HEK293 (cell line): Measurements from ENCODE around the gene RTL9.

Source experiments
- BCL11B ChIP-seq: fragments of 450-650 bp; formaldehyde crosslinking; IDR thresholded peaks from 2 replicates; pipeline ENCODE4 v1.5.1; 2016; ENCODE audit warnings: low read depth, missing biosample characterization, missing genetic modification characterization
- OSR2 ChIP-seq: fragments of 450-650 bp; formaldehyde crosslinking; IDR thresholded peaks from 2 replicates; pipeline ENCODE4 v1.5.1; 2016; ENCODE audit warnings: missing biosample characterization, missing genetic modification characterization
- SALL2 ChIP-seq: fragments of 450-650 bp; formaldehyde crosslinking; IDR thresholded peaks from 2 replicates; pipeline ENCODE4 v1.5.0; 2017; ENCODE audit warnings: missing biosample characterization, mild to moderate bottlenecking, missing genetic modification characterization, borderline replicate concordance
- SCRT2 ChIP-seq: fragments of 450-650 bp; formaldehyde crosslinking; IDR thresholded peaks from 2 replicates; pipeline ENCODE4 v1.5.1; 2016; ENCODE audit warnings: missing biosample characterization, missing genetic modification characterization
- SETDB1 ChIP-seq: IDR thresholded peaks from one replicate; pipeline ENCODE4 v1.6.1; 2017; ENCODE audit warnings: mild to moderate bottlenecking, low read length, moderate library complexity, mixed read lengths; ENCODE audit not compliant: insufficient read length
- ZBTB17 ChIP-seq: fragments of 450-650 bp; formaldehyde crosslinking; IDR thresholded peaks from 2 replicates; pipeline ENCODE4 v1.5.1; 2016; ENCODE audit warnings: missing biosample characterization, missing genetic modification characterization
- ZEB2 ChIP-seq: fragments of 450-650 bp; formaldehyde crosslinking; IDR thresholded peaks from 2 replicates; pipeline ENCODE4 v1.5.1; 2016; ENCODE audit warnings: missing biosample characterization, missing genetic modification characterization
- ZFP41 ChIP-seq: fragments of 450-650 bp; formaldehyde crosslinking; IDR thresholded peaks from 2 replicates; pipeline ENCODE4 v1.5.1; 2016; ENCODE audit warnings: missing biosample characterization, missing genetic modification characterization, borderline replicate concordance
- ZNF112 ChIP-seq: fragments of 450-650 bp; formaldehyde crosslinking; IDR thresholded peaks from 2 replicates; pipeline ENCODE4 v1.5.0; 2017; ENCODE audit warnings: missing biosample characterization, missing genetic modification characterization
- ZNF114 ChIP-seq: fragments of 450-650 bp; formaldehyde crosslinking; IDR thresholded peaks from 2 replicates; pipeline ENCODE4 v1.5.0; 2017; ENCODE audit warnings: missing biosample characterization, missing genetic modification characterization
- ZNF16 ChIP-seq: fragments of 450-650 bp; formaldehyde crosslinking; IDR thresholded peaks from 2 replicates; pipeline ENCODE4 v1.5.1; 2016; ENCODE audit warnings: low read depth, missing biosample characterization, missing genetic modification characterization
- ZNF175 ChIP-seq: fragments of 450-650 bp; formaldehyde crosslinking; IDR thresholded peaks from 2 replicates; pipeline ENCODE4 v1.5.1; 2016; ENCODE audit warnings: missing biosample characterization, missing genetic modification characterization
- ZNF211 ChIP-seq: fragments of 450-650 bp; formaldehyde crosslinking; IDR thresholded peaks from 2 replicates; pipeline ENCODE4 v1.5.1; 2016; ENCODE audit warnings: low read depth, missing biosample characterization, missing genetic modification characterization
- ZNF324 ChIP-seq: fragments of 450-650 bp; formaldehyde crosslinking; IDR thresholded peaks from 2 replicates; pipeline ENCODE4 v1.5.1; 2016; ENCODE audit warnings: missing biosample characterization, missing genetic modification characterization
- ZNF350 ChIP-seq: fragments of 450-650 bp; formaldehyde crosslinking; IDR thresholded peaks from 2 replicates; pipeline ENCODE4 v1.5.0; 2017; ENCODE audit warnings: missing biosample characterization, mild to moderate bottlenecking, missing genetic modification characterization
- ZNF37A ChIP-seq: fragments of 450-650 bp; IDR thresholded peaks from 2 replicates; pipeline ENCODE4 v1.5.1; 2018; ENCODE audit warnings: missing biosample characterization, missing genetic modification characterization
- ZNF416 ChIP-seq: fragments of 450-650 bp; formaldehyde crosslinking; IDR thresholded peaks from 2 replicates; pipeline ENCODE4 v1.5.1; 2016; ENCODE audit warnings: missing biosample characterization, missing genetic modification characterization
- ZNF549 ChIP-seq: fragments of 450-650 bp; IDR thresholded peaks from 2 replicates; pipeline ENCODE4 v1.5.1; 2018; ENCODE audit warnings: missing biosample characterization, missing genetic modification characterization, mild to moderate bottlenecking, inconsistent platforms, moderate library complexity
- ZNF585B ChIP-seq: fragments of 450-650 bp; formaldehyde crosslinking; IDR thresholded peaks from 2 replicates; pipeline ENCODE4 v1.5.1; 2016; ENCODE audit warnings: missing biosample characterization, missing genetic modification characterization
- ZNF600 ChIP-seq: fragments of 450-650 bp; formaldehyde crosslinking; IDR thresholded peaks from 2 replicates; pipeline ENCODE4 v1.5.1; 2016; ENCODE audit warnings: missing biosample characterization, missing genetic modification characterization
- ZNF626 ChIP-seq: fragments of 450-650 bp; sonication (Bioruptor Pico); formaldehyde crosslinking; IDR thresholded peaks from 2 replicates; pipeline ENCODE4 v1.5.1; 2018; ENCODE audit warnings: missing biosample characterization, missing genetic modification characterization, inconsistent platforms
- ZNF658 ChIP-seq: fragments of 450-650 bp; formaldehyde crosslinking; IDR thresholded peaks from 2 replicates; pipeline ENCODE4; 2016; ENCODE audit warnings: missing biosample characterization, missing genetic modification characterization
- ZNF677 ChIP-seq: fragments of 450-650 bp; IDR thresholded peaks from 2 replicates; pipeline ENCODE4 v1.5.0; 2018; ENCODE audit warnings: missing biosample characterization, mild to moderate bottlenecking, missing genetic modification characterization, moderate library complexity
- ZNF837 ChIP-seq: fragments of 450-650 bp; formaldehyde crosslinking; IDR thresholded peaks from 2 replicates; pipeline ENCODE4 v1.5.1; 2016; ENCODE audit warnings: missing biosample characterization, missing genetic modification characterization
- ZSCAN23 ChIP-seq: fragments of 450-650 bp; formaldehyde crosslinking; IDR thresholded peaks from 2 replicates; pipeline ENCODE4 v1.5.1; 2016; ENCODE audit warnings: missing biosample characterization, missing genetic modification characterization
- TF ChIP-seq, protein P1 (sequence below): fragments of 450-650 bp; formaldehyde crosslinking; IDR thresholded peaks from 2 replicates; pipeline ENCODE4 v1.5.1; 2017; ENCODE audit warnings: missing biosample characterization, missing genetic modification characterization
- TF ChIP-seq, protein P2 (sequence below): fragments of 450-650 bp; formaldehyde crosslinking; IDR thresholded peaks from 2 replicates; pipeline ENCODE4 v1.5.1; 2016; ENCODE audit warnings: missing biosample characterization, missing genetic modification characterization
- TF ChIP-seq, protein P3 (sequence below): fragments of 450-650 bp; formaldehyde crosslinking; IDR thresholded peaks from 2 replicates; pipeline ENCODE4 v1.5.1; 2016; ENCODE audit warnings: missing biosample characterization, missing genetic modification characterization
- TF ChIP-seq, protein P4 (sequence below): fragments of 450-650 bp; IDR thresholded peaks from 2 replicates; pipeline ENCODE4 v1.5.1; 2018; ENCODE audit warnings: missing biosample characterization, mild to moderate bottlenecking, missing genetic modification characterization
- TF ChIP-seq, protein P5 (sequence below): fragments of 450-650 bp; formaldehyde crosslinking; IDR thresholded peaks from 2 replicates; pipeline ENCODE4 v1.5.1; 2016; ENCODE audit warnings: missing biosample characterization, missing genetic modification characterization
- TF ChIP-seq, protein P6 (sequence below): fragments of 450-650 bp; formaldehyde crosslinking; IDR thresholded peaks from 2 replicates; pipeline ENCODE4 v1.5.1; 2017; ENCODE audit warnings: missing biosample characterization, missing genetic modification characterization
- TF ChIP-seq, protein P7 (sequence below): fragments of 450-650 bp; formaldehyde crosslinking; IDR thresholded peaks from 2 replicates; pipeline ENCODE4 v1.5.0; 2017; ENCODE audit warnings: missing biosample characterization, missing genetic modification characterization, borderline replicate concordance

The RTL9 gene

DNA sequence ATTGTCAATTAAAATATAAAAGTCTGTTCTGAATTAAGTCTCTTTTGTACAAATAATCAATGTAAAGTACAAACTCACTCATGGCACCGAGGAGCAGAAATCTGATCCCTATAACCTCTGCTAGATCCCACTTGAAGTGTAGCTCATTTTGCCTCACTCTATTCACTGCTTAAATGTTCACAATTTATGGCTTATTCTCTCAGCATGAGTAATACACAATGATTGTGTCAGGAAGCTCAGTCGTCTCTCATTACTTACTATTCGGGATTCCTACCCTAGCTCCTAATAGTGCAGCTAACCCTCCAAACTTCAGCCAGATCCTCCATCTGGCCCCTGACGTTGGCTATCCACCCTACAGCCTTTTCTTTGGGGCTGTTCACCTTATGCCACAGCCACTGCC, 36.0 kb upstream of the RTL9 start (continued):
- TF ChIP-seq ZEB2 (tag by site-specific recombination) (peak; percentile 69), ZNF211 (no peak), ZNF837 (no peak), ZNF112 (no peak), SCRT2 (tag by site-specific recombination) (no peak), ZNF600 (peak; percentile 80), ZNF16 (tag by site-specific recombination) (no peak), ZNF416 (no peak), ZNF677 (no peak), ZSCAN23 (tag by site-specific recombination) (0 out of 2 replicates have a peak, but pooled peaks have one; percentile 29), BCL11B (tag by site-specific recombination) (no peak), SALL2 (tag by site-specific recombination) (no peak), OSR2 (tag by site-specific recombination) (peak; percentile 98), SETDB1 (no peak), ZNF626 (no peak), ZNF114 (tag by site-specific recombination) (no peak), ZNF324 (tag by site-specific recombination) (no peak), ZNF37A (tag by site-specific recombination) (no peak), ZNF350 (tag by site-specific recombination) (no peak), ZBTB17 (peak; percentile 83), ZNF658 (tag by site-specific recombination) (no peak), ZNF549 (tag by site-specific recombination) (no peak), ZNF175 (no peak), ZNF585B (tag by site-specific recombination) (no peak), ZFP41 (no peak)
- TF ChIP-seq, protein P1, sequence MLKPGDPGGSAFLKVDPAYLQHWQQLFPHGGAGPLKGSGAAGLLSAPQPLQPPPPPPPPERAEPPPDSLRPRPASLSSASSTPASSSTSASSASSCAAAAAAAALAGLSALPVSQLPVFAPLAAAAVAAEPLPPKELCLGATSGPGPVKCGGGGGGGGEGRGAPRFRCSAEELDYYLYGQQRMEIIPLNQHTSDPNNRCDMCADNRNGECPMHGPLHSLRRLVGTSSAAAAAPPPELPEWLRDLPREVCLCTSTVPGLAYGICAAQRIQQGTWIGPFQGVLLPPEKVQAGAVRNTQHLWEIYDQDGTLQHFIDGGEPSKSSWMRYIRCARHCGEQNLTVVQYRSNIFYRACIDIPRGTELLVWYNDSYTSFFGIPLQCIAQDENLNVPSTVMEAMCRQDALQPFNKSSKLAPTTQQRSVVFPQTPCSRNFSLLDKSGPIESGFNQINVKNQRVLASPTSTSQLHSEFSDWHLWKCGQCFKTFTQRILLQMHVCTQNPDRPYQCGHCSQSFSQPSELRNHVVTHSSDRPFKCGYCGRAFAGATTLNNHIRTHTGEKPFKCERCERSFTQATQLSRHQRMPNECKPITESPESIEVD, result peak; percentile 86
- TF ChIP-seq, protein P2, sequence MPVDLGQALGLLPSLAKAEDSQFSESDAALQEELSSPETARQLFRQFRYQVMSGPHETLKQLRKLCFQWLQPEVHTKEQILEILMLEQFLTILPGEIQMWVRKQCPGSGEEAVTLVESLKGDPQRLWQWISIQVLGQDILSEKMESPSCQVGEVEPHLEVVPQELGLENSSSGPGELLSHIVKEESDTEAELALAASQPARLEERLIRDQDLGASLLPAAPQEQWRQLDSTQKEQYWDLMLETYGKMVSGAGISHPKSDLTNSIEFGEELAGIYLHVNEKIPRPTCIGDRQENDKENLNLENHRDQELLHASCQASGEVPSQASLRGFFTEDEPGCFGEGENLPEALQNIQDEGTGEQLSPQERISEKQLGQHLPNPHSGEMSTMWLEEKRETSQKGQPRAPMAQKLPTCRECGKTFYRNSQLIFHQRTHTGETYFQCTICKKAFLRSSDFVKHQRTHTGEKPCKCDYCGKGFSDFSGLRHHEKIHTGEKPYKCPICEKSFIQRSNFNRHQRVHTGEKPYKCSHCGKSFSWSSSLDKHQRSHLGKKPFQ, result no peak
- TF ChIP-seq, protein P3, sequence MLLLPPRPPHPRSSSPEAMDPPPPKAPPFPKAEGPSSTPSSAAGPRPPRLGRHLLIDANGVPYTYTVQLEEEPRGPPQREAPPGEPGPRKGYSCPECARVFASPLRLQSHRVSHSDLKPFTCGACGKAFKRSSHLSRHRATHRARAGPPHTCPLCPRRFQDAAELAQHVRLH (tag by site-specific recombination), result no peak
- TF ChIP-seq, protein P4, sequence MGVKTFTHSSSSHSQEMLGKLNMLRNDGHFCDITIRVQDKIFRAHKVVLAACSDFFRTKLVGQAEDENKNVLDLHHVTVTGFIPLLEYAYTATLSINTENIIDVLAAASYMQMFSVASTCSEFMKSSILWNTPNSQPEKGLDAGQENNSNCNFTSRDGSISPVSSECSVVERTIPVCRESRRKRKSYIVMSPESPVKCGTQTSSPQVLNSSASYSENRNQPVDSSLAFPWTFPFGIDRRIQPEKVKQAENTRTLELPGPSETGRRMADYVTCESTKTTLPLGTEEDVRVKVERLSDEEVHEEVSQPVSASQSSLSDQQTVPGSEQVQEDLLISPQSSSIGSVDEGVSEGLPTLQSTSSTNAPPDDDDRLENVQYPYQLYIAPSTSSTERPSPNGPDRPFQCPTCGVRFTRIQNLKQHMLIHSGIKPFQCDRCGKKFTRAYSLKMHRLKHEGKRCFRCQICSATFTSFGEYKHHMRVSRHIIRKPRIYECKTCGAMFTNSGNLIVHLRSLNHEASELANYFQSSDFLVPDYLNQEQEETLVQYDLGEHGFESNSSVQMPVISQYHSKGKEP (tag by site-specific recombination), result no peak
- TF ChIP-seq, protein P5, sequence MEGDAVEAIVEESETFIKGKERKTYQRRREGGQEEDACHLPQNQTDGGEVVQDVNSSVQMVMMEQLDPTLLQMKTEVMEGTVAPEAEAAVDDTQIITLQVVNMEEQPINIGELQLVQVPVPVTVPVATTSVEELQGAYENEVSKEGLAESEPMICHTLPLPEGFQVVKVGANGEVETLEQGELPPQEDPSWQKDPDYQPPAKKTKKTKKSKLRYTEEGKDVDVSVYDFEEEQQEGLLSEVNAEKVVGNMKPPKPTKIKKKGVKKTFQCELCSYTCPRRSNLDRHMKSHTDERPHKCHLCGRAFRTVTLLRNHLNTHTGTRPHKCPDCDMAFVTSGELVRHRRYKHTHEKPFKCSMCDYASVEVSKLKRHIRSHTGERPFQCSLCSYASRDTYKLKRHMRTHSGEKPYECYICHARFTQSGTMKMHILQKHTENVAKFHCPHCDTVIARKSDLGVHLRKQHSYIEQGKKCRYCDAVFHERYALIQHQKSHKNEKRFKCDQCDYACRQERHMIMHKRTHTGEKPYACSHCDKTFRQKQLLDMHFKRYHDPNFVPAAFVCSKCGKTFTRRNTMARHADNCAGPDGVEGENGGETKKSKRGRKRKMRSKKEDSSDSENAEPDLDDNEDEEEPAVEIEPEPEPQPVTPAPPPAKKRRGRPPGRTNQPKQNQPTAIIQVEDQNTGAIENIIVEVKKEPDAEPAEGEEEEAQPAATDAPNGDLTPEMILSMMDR, result no peak
- TF ChIP-seq, protein P6, sequence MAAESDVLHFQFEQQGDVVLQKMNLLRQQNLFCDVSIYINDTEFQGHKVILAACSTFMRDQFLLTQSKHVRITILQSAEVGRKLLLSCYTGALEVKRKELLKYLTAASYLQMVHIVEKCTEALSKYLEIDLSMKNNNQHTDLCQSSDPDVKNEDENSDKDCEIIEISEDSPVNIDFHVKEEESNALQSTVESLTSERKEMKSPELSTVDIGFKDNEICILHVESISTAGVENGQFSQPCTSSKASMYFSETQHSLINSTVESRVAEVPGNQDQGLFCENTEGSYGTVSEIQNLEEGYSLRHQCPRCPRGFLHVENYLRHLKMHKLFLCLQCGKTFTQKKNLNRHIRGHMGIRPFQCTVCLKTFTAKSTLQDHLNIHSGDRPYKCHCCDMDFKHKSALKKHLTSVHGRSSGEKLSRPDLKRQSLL (tag by site-specific recombination), result peak; percentile 56
- TF ChIP-seq, protein P7, sequence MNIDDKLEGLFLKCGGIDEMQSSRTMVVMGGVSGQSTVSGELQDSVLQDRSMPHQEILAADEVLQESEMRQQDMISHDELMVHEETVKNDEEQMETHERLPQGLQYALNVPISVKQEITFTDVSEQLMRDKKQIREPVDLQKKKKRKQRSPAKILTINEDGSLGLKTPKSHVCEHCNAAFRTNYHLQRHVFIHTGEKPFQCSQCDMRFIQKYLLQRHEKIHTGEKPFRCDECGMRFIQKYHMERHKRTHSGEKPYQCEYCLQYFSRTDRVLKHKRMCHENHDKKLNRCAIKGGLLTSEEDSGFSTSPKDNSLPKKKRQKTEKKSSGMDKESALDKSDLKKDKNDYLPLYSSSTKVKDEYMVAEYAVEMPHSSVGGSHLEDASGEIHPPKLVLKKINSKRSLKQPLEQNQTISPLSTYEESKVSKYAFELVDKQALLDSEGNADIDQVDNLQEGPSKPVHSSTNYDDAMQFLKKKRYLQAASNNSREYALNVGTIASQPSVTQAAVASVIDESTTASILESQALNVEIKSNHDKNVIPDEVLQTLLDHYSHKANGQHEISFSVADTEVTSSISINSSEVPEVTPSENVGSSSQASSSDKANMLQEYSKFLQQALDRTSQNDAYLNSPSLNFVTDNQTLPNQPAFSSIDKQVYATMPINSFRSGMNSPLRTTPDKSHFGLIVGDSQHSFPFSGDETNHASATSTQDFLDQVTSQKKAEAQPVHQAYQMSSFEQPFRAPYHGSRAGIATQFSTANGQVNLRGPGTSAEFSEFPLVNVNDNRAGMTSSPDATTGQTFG, result no peak
